HG02763 (cell line): ENCODE measurements around the gene ACKR2.

Experiments
- ATAC-seq: cut with Tn5 transposase; IDR thresholded peaks from one replicate; pipeline ENCODE4 v1.9.1; 2021; ENCODE audit warnings: mild to moderate bottlenecking, moderate library complexity; ENCODE audit not compliant: unreplicated experiment

ACKR2 gene, protein sequence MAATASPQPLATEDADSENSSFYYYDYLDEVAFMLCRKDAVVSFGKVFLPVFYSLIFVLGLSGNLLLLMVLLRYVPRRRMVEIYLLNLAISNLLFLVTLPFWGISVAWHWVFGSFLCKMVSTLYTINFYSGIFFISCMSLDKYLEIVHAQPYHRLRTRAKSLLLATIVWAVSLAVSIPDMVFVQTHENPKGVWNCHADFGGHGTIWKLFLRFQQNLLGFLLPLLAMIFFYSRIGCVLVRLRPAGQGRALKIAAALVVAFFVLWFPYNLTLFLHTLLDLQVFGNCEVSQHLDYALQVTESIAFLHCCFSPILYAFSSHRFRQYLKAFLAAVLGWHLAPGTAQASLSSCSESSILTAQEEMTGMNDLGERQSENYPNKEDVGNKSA

DNA sequence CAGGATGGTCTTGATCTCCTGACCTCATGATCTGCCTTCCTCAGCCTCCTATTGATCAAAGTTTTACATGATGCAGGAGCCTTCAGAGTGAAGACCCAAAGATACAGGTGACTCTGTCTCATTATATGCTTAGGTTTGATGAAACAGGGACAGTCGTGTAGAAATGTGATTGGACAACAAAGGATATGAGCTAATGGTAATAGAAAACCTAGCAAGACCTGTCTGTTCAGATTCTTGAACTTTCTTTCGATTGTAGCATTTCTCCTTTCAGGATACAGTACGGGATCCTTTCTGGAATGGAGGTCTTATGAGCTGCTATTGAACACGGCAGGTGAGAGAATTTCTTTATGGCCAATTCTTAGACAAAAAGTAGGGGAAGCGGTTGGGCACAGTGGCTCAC lies at the start of gene ACKR2:
TSS of gene ACKR2 (plus strand) at position 244 of the 400 bp plus-strand sequence. CDS start 55,058 bp downstream, outside the sequence.
- ATAC-seq: no peak

DNA sequence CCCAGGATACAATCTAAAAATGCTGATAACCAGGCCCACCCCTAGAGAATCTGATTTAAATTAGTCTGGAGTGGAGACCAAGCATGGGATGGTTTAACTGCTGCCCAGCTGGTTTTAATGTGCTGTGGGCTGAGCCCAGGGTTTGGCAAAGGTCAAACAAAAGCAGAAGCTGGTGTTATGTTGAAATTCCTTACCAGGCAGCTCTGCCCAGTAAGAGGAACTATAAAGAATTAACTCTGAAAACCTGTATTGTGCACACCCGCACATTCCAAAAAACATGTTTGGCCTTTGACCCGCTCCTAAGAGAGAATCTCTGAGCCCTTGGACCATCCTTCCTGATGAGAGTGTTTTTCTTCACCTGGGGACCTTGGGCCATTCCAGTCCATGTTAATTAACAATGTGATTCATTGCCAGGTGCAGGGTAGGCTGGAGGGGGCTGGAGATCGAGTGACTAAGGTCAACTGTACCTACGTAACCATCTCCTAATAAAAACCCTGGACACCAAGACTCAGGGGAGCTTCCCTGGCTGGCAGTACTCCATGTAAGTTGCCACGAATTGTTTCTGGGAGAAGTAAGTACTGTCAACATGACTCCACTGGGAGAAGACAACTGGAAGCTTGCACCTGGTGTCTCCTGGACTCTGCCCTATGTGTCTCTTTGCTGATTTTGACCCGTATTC lies 47.1 kb upstream of the ACKR2 start:
- ATAC-seq: no peak

DNA sequence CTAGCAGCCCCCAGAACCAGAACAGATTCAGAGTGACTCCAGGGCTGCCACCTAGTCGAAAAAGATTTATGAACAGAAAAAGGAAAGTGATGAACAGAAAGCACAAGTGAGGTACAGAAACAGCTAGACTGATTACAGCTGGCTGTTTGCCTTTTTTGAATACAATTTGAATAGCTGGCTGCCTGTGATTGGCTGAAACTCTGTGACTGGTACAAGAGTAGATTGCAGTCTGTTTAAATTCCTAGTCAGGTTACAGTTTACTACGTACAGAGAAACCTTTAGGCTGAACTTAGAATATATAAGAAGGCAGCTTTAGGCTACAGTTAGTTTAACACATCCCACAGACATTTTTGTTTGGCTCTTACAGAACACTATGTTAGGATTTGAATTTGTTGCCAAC lies 46.2 kb upstream of the ACKR2 start:
- ATAC-seq: no peak

DNA sequence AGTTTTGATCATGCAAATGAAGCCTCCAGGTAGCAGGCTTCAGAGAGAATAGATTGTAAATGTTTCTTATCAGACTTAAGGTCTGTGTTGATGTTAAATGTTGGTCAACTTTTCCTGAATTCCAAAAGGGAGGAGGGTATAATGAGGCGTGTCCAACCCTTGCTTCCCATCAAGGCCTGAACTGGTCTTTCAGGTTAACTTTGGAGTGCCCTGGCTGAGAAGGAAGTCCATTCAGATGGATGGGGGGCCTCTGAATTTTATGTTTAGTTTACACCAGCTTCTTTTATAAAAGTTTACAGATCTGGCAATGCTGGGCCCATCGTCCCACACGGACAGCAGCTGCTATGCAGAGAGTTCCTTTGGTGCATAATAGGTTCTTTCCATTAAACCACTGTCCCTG lies 45.1 kb upstream of the ACKR2 start:
- ATAC-seq: no peak

DNA sequence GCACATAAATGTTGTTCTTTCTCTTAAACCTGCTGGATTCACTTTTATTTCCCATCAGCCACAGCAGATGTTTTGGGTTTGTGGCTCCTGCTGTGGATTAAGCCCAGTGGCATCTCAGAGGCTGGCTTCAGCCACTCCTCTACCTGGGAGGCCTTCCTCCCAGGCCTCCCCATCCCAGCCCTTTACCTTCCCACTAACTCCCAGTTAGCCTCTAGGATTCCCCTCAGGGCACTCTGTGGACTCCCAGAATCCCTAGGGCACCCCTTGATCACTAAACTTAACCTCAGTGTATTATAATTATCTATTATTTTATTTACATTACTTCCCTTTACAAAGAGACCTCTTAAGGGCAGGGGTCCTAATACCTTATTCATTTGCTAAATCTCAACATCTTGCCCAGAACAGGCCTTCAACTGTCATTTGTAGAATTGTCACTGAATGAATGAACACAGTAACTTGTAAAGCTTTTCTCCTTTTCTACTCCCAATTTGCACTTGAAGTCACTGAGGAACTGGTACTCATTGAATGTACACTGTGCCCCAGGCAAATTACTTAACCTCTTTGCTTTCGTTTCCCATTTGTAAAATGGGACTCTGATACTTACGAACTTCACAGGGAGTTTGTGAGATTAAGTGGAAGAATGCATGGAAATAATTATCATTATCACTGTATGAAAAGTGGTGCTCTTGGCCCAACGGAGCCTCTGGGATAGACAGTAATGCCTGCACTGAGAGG lies 44.5 kb upstream of the ACKR2 start:
- no peak for ATAC-seq

DNA sequence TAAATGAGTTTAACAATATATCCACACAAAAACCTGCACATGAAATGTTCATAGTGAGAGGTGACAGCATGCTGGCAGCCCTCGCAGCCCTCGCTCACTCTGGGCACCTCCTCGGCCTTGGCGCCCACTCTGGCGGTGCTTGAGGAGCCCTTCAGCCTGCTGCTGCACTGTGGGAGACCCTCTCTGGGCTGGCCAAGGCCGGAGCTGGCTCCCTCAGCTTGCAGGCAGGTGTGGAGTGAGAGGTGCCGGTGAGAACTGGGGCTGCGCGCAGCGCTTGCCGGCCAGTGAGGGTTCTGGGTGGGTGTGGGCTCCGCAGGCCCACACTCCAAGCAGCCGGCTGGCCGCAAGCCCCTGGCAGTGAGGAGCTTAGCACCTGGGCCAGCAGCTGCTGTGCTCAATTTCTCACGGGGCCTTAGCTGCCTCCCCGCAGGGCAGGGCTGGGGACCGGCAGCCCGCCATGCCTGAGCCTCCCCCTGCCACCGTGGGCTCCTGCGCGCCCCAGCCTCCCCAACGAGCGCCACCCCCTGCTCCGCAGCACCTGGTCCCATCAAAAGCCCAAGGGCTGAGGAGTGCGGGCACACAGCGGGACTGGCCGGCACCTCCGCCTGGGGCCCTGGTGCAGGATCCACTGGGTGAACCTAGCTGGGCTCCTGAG lies 39.6 kb upstream of the ACKR2 start:
- no peak for ATAC-seq

DNA sequence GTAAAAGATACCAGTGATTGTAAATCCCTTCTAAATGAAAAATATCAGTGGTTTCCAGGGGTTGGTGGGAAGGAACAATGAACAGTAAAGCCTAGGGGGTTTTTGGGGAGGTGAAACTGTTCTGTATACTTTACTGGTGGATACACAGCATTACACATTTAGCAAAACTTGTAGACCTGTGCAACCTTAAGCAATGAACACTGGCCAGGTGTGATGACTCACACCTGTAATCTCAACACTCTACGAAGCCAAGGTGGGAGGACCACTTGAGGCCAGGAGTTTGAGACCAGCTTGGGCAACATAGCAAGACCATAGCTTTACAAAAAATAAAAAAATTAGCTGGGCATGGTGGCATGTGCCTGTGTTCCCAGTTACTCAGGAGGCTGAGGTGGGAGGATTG lies 38.0 kb upstream of the ACKR2 start:
- ATAC-seq: no peak

DNA sequence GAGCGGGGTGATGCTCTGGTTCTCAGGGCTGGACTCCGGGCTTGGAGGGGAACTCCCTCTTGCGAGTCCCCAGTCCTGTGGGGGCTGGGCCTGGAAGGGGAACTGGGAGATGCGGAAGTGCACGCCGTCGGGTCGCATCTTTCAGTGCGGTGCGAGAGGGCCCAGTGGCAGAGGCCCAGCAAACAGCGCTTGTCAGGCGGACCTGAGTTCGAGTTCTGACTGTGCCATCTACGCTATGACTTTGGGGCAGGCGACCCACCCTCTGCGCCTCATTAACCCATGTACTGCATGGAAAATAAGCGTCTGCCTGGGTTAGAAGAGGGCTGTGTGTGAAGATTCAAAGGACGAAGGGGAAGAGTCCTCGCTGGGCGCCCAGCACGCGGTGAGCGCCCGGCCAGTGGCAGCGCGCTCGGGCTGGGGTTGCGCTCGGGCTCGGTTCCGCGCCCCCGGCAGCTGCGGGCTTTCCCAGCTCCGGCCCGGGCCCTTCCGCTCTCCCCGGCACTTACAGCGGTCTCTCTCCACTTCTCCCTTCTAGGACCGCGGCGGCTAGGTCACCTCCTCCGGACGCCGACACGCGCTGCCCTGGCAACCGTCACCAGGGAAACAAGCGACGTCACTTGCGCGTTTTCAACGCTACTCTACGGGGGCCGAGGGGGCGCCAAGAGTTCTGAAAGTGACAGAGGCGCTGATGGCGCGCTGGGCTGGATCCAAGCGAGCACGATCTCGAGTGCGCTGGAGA lies 36.4 kb upstream of the ACKR2 start, which contains the start of gene CCDC13:
TSS of gene CCDC13 (minus strand) at position 584 of the 739 bp plus-strand sequence. CDS start 14,908 bp downstream, outside the sequence.
- peak; percentile 97 for ATAC-seq

DNA sequence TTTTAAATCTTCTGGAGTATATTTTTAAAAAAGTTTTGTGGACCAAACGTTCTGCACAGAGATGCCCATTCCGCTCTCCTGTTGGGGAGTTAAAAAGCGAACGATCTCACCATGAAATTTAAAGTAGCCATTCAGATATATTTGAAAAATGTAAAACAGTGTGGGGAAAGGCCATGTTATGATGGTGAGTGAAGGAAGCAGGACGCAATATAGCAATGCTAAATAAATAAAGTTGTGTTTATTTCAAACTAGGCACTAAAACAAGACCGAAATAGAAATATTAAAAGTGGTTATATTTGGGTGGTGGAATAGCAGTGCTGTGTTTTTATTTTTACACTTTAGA lies 35.9 kb upstream of the ACKR2 start:
- no peak for ATAC-seq

DNA sequence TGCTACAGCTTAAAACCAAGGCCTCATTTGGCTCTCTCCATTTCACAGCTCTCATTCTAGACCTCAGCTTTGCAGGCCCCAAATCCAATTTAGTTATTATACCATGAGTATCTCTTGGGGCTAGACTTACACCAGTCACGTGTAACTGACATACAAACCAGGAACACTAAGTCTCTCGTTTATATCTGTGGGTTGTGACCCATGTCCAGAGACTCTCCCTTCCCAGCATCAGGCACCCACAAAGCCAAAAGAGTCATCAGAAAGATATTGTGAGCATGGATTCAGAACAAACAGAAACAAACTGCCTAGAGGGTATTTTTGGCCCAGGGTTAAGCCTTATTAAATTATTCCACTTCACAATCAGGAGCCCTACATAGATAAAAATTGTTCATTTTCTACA lies 30.6 kb upstream of the ACKR2 start:
- no peak for ATAC-seq

DNA sequence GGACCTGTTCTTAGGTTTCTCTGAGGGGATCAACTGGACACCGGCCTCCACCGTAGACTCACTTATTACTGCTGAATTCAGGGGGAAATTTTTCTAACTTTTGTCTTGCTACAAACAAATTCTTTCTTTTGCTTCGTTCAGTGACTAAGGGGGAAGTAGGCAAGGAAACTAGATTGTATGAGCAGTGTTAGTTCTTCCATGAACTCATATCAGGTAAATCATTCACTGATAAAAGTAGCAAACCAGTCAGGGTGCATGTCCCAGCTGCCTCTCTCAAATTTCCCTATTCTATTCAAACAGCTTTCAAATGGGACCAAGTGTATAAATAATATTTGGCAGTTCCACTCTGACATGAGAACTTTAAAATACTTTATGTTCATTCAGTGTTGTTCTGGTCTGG lies 28.8 kb upstream of the ACKR2 start:
- ATAC-seq: no peak

DNA sequence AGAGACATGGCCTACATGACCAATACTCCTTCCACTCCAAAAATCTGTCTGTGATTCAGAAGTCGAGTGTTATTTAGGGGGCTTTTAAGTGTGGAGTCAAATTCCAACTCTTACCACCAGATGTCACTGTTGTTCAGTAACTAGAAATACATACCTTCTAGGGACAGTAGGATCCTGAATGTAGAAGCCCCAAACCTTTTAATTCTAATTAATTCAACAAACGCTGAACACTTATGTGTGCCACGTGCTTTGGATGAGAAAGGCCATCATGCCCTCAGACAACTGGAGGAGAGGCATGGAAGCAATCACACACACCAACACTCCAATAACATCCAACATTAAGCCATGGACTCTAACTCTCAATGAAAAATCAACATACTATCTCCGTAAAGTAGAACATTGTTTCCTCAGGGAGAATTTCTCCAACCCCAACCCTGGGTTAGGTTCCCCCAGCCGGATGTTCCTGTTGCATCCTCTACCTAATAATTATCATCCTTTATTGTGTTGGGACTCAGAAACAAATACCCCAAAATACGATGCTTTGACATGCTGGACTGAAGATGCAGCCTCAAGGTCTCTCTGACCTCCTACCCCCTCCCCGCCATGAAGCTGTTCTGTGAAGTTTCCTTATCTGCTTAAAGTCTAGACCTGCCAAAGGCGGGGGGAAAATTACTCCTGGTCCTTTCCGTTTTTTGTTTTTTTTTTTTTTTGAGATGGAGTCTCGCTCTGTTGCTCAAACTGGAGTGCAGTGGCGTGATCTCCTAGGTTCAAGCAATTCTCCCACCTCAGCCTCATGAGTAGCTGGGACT lies 28.1 kb upstream of the ACKR2 start:
- ATAC-seq: no peak

DNA sequence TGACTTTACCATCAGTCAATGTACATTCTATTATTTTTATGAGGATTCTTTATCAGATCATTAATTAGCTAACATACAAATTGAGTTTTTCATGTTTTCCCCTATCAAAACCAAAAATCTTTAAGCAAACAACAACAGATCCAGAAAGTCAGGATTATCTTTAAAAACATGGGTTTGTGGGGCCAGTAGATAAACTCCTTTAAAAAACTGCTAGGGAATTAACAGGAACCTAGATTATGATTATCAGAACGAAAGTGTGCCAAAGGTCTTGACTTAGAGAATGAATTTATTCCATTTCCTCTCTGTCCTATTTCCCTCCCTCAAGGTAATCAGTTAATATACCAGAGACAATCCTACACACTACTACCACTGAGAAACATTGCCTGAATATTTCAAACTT lies 23.0 kb upstream of the ACKR2 start:
- no peak for ATAC-seq

DNA sequence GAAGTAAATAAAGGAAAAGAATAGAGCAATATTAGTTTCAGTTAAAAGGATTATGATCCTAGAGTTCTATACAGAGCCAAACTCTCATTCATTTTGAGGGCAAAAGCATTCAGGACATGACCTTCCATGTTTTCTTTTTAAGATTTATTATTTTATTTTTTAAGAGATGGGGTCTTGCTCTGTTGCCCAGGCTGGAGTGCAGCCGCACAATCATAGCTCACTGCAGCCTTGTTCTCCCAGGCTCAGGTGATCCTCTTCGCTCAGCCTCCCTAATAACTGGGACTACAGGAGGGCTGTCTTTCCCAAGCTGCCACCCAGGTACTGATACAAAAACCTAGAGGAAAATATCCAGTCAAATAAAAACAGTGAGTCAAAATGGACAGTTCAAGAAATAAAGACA lies 22.6 kb upstream of the ACKR2 start:
- no peak for ATAC-seq

DNA sequence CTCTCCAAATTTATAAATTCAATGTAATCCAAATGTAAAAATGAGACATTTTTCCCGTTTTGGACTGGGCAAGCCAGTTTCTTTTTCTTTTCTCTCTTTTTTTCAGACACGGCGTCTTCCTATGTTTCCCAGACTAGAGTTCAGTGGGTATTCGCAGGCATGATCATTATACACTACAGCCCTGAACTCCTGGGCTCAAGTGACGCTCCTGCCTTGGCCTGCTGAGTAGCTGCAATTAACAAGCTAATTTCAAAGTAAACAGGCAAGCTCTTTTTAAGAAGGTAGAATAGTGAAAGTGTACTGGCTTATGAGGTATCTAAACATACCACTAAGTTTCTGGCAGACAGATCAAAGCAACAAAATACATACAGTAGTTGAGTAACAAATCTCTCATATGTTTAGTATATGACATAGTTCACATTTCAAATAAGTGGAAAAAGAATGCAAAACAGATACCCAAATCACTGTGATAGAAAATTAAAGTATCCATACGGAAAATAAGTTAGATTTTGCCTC lies 18.5 kb upstream of the ACKR2 start:
- ATAC-seq: no peak

DNA sequence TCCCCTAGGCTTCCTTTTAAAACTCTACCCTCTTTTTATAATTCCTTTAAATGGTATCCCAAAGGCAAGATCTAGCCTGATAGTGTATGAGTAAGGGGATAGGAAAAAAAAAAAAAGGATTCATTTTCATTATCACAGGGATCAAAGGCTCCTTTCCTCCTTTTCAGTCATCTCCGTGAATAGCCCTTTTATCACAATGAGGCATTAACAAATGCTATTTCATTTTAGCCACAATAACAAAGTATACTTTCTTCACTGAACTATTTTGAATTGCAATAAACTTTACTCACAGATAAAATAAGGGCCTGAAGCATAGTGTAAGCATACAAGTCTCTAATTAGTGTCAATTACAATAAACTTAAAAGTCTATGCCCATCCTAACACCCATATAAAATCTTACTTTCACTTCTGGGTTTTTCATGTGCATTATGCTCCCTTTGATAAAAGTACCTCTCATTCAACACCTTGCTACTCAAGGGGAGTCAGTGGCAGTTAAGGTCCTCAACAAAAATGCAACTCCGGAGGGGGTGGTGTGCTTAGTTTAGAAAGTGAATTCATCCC lies 13.5 kb upstream of the ACKR2 start:
- ATAC-seq: no peak

DNA sequence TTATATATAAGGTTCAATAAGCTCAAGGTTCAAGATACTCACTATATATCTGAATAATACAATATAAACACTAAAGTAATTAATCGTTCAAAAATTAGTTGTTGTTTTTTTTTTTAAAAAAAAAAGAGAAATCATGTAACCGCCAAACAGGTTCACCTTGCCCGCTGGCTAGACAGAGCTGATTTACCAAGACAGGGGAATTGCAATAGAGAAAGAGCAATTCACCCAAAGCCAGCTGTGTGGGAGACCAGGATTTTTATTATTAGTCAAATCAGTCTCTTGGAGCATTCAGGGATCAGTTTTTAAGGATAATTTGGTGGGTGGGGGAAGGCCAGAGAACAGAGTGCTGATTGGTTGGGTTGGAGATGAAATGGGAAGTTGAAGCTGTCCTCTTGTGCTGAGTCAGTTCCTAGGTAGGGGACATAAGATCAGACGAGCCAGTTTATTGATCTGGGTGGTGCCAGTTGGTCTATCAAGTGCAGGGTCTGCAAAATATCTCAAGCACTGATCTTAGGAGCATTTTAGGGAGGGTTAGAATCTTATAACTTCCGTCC lies 12.8 kb upstream of the ACKR2 start:
- no peak for ATAC-seq

DNA sequence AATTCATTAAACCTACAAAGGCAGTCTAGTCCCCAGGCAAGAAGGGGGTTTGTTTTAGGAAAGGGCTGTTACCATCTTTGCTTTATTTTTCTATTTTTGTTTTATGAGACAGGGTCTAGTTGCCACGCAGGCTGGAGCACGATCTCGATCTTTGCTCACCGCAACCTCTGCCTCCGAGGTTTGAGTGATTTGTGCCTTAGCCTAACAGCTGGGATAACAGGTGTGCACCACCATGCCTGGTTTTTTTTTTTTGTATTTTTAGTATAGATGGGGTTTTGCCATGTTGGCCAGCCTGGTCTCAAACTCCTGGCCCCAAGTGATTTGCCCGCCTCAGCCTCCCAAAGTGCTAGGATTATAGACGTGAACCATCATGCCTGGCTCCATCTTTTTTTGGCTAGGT lies 9.9 kb upstream of the ACKR2 start:
- no peak for ATAC-seq

DNA sequence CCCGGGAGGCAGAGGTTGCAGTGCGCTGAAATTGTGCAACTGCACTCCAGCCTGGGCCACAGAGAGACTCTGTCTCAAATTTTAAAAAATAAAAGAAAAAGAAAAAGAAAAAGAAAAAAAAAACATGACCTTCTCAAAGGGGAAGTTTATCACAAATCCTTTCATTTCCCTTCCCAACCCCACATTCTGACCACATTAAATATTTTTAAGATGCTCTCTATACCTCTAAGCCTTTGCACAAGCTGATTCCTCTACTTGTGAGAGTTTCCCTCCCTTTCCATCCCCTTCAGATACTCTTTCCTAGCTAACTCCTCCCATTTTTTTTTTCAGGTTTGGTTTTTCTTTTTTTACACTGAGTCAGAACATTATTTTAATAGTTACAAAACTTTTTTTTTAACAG lies 9.0 kb upstream of the ACKR2 start:
- no peak for ATAC-seq
